WTC11 (cell line): ENCODE data around the gene GLT8D2. TPM values are rescaled to one million over a fixed set of nuclear protein-coding genes. Genes with fewer than 3 reads are reported as not detected.

ENCODE experiments used
- ATAC-seq: fragments of 200-7000 bp; cut with Tn5 transposase; 2 replicates; pipeline ENCODE4 v1.10.0; 2021; ENCODE audit warnings: mild to moderate bottlenecking, moderate library complexity
- CTCF ChIA-PET: fragments of 300-600 bp; sonication (Branson Sonifier 250); formaldehyde crosslinking; loops from one replicate; lab custom pipeline; 2021; ENCODE audit warnings: antibody characterized with exemption; lab: Charles Lee
- POLR2A ChIA-PET: fragments of 350-600 bp; sonication (Branson Sonifier 250); formaldehyde crosslinking; loops from one replicate; lab custom pipeline; 2021; ENCODE audit warnings: antibody characterized with exemption; lab: Charles Lee
- DNase-seq: peaks from one replicate; pipeline ENCODE4 v3.0.0; 2021; ENCODE audit warnings: low spot score
- H3K27ac Mint-ChIP-seq: 2 replicates; pipeline ENCODE4 v1.8.0; 2021; ENCODE audit warnings: mixed read lengths
- H3K27me3 Mint-ChIP-seq: 2 replicates; pipeline ENCODE4 v1.8.0; 2021; ENCODE audit warnings: low read depth, mild to moderate bottlenecking, moderate library complexity, mixed read lengths
- H3K36me3 Mint-ChIP-seq: 2 replicates; pipeline ENCODE4 v1.8.0; 2021; ENCODE audit warnings: mixed read lengths
- H3K4me1 Mint-ChIP-seq: 2 replicates; pipeline ENCODE4 v1.8.0; 2022; ENCODE audit warnings: mixed read lengths
- H3K4me3 Mint-ChIP-seq: 2 replicates; pipeline ENCODE4 v1.8.0; 2021; ENCODE audit warnings: mild to moderate bottlenecking, moderate library complexity, mixed read lengths
- H3K9me3 Mint-ChIP-seq: 2 replicates; pipeline ENCODE4 v1.8.0; 2021; ENCODE audit warnings: mixed read lengths
- FOXJ3 ChIP-seq: sonication (generic); formaldehyde crosslinking; IDR thresholded peaks from 2 replicates; pipeline ENCODE4 v1.9.0; 2021; ENCODE audit warnings: missing genetic modification reagents, mild to moderate bottlenecking, borderline replicate concordance
- GTF2I ChIP-seq: fragments of 250-450 bp; sonication (Bioruptor Pico); conservative IDR thresholded peaks from 2 replicates; pipeline ENCODE4 v1.4.0; 2021; ENCODE audit warnings: mild to moderate bottlenecking
- JUN ChIP-seq: sonication (generic); formaldehyde crosslinking; IDR thresholded peaks from 2 replicates; pipeline ENCODE4 v1.8.0; 2023; ENCODE audit warnings: mild to moderate bottlenecking, missing genetic modification reagents
- MYBL2 ChIP-seq: sonication (generic); formaldehyde crosslinking; IDR thresholded peaks from 2 replicates; pipeline ENCODE4 v1.8.1; 2023; ENCODE audit warnings: mild to moderate bottlenecking, moderate library complexity, missing genetic modification reagents
- OVOL2 ChIP-seq: fragments of 250-450 bp; sonication (Bioruptor Pico); IDR thresholded peaks from 2 replicates; pipeline ENCODE4 v1.9.0; 2021; ENCODE audit warnings: mild to moderate bottlenecking, borderline replicate concordance
- RELA ChIP-seq: sonication (generic); formaldehyde crosslinking; IDR thresholded peaks from 2 replicates; pipeline ENCODE4 v1.8.1; 2022; ENCODE audit warnings: missing genetic modification reagents, mild to moderate bottlenecking, borderline replicate concordance
- SMAD3 ChIP-seq: sonication (generic); formaldehyde crosslinking; IDR thresholded peaks from 2 replicates; pipeline ENCODE4 v1.8.0; 2022; ENCODE audit warnings: missing genetic modification reagents, mild to moderate bottlenecking, borderline replicate concordance
- total RNA-seq: library from RNA; stranded (reverse); gene quantifications from 3 replicates; pipeline ENCODE4 v1.2.3, GENCODE V29; 2021
- TF ChIP-seq, protein P1 (sequence below): sonication (generic); formaldehyde crosslinking; IDR thresholded peaks from 2 replicates; pipeline ENCODE4 v1.8.1; 2023; ENCODE audit warnings: mild to moderate bottlenecking, missing genetic modification reagents, moderate library complexity
- TF ChIP-seq, protein P2 (sequence below): sonication (generic); formaldehyde crosslinking; IDR thresholded peaks from 2 replicates; pipeline ENCODE4 v1.8.0; 2022; ENCODE audit warnings: mild to moderate bottlenecking, missing genetic modification reagents
- TF ChIP-seq, protein P3 (sequence below): fragments of 250-450 bp; sonication (Bioruptor Pico); IDR thresholded peaks from 2 replicates; pipeline ENCODE4 v1.9.0; 2021; ENCODE audit warnings: mild to moderate bottlenecking, borderline replicate concordance
- TF ChIP-seq, protein P4 (sequence below): fragments of 250-450 bp; sonication (Bioruptor Pico); IDR thresholded peaks from 2 replicates; pipeline ENCODE4 v1.9.0; 2021; ENCODE audit warnings: mild to moderate bottlenecking
- TF ChIP-seq, protein P5 (sequence below): fragments of 200-600 bp; IDR thresholded peaks from 2 replicates; pipeline ENCODE4 v1.8.0; 2022; ENCODE audit warnings: antibody characterized with exemption
- TF ChIP-seq, protein P6 (sequence below): sonication (generic); formaldehyde crosslinking; IDR thresholded peaks from 2 replicates; pipeline ENCODE4 v1.8.0; 2022; ENCODE audit warnings: missing genetic modification reagents
- TF ChIP-seq, protein P7 (sequence below): sonication (generic); formaldehyde crosslinking; IDR thresholded peaks from 2 replicates; pipeline ENCODE4 v1.8.1; 2023; ENCODE audit warnings: mild to moderate bottlenecking, missing genetic modification reagents, moderate library complexity
- TF ChIP-seq, protein P8 (sequence below): fragments of 250-450 bp; sonication (Bioruptor Pico); IDR thresholded peaks from 2 replicates; pipeline ENCODE4 v2.1.2; 2022; ENCODE audit warnings: mild to moderate bottlenecking, moderate library complexity

The GLT8D2 gene
- total RNA-seq, 1 experiment from 2014 or later = 4.5 TPM

DNA sequence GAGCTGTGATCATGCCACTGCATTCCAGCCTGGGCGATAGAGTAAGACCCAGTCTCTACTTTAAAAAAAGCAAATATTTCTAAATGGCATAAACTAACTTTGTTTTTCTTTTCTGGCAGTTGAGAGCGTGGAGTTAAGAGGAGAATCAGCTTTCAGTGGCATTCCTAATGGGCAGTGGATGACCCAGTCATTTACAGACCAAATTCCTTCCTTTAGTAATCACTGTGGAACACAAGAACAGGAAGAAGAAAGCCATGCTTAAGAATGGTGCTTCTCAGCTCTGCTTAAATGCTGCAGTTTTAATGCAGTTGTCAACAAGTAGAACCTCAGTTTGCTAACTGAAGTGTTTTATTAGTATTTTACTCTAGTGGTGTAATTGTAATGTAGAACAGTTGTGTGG lies 63.2 kb downstream of the GLT8D2 start (continued):
- TF ChIP-seq, protein P1, sequence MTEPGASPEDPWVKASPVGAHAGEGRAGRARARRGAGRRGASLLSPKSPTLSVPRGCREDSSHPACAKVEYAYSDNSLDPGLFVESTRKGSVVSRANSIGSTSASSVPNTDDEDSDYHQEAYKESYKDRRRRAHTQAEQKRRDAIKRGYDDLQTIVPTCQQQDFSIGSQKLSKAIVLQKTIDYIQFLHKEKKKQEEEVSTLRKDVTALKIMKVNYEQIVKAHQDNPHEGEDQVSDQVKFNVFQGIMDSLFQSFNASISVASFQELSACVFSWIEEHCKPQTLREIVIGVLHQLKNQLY (CRISPR knock-in tag) = no peak
- TF ChIP-seq, protein P2, sequence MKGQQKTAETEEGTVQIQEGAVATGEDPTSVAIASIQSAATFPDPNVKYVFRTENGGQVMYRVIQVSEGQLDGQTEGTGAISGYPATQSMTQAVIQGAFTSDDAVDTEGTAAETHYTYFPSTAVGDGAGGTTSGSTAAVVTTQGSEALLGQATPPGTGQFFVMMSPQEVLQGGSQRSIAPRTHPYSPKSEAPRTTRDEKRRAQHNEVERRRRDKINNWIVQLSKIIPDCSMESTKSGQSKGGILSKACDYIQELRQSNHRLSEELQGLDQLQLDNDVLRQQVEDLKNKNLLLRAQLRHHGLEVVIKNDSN = no peak
- TF ChIP-seq, protein P3, sequence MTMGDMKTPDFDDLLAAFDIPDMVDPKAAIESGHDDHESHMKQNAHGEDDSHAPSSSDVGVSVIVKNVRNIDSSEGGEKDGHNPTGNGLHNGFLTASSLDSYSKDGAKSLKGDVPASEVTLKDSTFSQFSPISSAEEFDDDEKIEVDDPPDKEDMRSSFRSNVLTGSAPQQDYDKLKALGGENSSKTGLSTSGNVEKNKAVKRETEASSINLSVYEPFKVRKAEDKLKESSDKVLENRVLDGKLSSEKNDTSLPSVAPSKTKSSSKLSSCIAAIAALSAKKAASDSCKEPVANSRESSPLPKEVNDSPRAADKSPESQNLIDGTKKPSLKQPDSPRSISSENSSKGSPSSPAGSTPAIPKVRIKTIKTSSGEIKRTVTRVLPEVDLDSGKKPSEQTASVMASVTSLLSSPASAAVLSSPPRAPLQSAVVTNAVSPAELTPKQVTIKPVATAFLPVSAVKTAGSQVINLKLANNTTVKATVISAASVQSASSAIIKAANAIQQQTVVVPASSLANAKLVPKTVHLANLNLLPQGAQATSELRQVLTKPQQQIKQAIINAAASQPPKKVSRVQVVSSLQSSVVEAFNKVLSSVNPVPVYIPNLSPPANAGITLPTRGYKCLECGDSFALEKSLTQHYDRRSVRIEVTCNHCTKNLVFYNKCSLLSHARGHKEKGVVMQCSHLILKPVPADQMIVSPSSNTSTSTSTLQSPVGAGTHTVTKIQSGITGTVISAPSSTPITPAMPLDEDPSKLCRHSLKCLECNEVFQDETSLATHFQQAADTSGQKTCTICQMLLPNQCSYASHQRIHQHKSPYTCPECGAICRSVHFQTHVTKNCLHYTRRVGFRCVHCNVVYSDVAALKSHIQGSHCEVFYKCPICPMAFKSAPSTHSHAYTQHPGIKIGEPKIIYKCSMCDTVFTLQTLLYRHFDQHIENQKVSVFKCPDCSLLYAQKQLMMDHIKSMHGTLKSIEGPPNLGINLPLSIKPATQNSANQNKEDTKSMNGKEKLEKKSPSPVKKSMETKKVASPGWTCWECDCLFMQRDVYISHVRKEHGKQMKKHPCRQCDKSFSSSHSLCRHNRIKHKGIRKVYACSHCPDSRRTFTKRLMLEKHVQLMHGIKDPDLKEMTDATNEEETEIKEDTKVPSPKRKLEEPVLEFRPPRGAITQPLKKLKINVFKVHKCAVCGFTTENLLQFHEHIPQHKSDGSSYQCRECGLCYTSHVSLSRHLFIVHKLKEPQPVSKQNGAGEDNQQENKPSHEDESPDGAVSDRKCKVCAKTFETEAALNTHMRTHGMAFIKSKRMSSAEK (CRISPR knock-in tag) = no peak
- TF ChIP-seq, protein P4, sequence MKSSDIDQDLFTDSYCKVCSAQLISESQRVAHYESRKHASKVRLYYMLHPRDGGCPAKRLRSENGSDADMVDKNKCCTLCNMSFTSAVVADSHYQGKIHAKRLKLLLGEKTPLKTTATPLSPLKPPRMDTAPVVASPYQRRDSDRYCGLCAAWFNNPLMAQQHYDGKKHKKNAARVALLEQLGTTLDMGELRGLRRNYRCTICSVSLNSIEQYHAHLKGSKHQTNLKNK (CRISPR knock-in tag) = no peak
- no peak for TF ChIP-seq OVOL2 (CRISPR knock-in tag)
- TF ChIP-seq, all 79 proteins: peak for 0

DNA sequence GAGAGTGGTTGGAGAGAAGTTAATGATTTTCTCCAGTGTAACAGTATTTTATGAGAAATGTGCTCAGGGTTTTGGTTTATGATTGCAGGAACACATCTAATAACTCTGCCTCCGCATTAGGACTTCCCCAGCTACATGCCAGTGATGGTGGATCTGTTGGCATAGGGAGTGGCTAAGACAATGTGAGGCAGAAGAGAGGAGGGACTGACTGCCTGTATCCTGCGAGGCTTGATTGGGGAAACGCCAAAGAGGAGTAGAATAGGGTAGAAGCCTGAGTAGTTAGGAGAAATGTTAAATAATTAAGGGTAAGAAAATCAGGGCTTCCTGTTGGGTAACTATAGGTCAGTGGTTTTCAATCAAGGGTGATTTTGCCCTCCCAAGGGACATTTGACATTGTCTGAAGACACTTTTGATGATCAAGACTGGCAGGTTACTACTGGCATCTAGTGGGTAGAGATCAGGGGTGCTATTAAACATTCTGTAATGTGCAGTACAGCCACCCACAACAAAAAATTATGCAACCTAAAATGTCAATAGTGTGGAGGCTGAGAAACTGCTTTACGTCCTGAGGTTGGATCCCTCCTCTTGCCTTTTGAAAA lies 71.5 kb downstream of the GLT8D2 start:
- ATAC-seq = no peak
- H3K36me3 Mint-ChIP-seq = peaks cover 74% of the 10 kb centered on the region
- TF ChIP-seq, protein P5, sequence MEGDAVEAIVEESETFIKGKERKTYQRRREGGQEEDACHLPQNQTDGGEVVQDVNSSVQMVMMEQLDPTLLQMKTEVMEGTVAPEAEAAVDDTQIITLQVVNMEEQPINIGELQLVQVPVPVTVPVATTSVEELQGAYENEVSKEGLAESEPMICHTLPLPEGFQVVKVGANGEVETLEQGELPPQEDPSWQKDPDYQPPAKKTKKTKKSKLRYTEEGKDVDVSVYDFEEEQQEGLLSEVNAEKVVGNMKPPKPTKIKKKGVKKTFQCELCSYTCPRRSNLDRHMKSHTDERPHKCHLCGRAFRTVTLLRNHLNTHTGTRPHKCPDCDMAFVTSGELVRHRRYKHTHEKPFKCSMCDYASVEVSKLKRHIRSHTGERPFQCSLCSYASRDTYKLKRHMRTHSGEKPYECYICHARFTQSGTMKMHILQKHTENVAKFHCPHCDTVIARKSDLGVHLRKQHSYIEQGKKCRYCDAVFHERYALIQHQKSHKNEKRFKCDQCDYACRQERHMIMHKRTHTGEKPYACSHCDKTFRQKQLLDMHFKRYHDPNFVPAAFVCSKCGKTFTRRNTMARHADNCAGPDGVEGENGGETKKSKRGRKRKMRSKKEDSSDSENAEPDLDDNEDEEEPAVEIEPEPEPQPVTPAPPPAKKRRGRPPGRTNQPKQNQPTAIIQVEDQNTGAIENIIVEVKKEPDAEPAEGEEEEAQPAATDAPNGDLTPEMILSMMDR = no peak
- TF ChIP-seq, protein P6, sequence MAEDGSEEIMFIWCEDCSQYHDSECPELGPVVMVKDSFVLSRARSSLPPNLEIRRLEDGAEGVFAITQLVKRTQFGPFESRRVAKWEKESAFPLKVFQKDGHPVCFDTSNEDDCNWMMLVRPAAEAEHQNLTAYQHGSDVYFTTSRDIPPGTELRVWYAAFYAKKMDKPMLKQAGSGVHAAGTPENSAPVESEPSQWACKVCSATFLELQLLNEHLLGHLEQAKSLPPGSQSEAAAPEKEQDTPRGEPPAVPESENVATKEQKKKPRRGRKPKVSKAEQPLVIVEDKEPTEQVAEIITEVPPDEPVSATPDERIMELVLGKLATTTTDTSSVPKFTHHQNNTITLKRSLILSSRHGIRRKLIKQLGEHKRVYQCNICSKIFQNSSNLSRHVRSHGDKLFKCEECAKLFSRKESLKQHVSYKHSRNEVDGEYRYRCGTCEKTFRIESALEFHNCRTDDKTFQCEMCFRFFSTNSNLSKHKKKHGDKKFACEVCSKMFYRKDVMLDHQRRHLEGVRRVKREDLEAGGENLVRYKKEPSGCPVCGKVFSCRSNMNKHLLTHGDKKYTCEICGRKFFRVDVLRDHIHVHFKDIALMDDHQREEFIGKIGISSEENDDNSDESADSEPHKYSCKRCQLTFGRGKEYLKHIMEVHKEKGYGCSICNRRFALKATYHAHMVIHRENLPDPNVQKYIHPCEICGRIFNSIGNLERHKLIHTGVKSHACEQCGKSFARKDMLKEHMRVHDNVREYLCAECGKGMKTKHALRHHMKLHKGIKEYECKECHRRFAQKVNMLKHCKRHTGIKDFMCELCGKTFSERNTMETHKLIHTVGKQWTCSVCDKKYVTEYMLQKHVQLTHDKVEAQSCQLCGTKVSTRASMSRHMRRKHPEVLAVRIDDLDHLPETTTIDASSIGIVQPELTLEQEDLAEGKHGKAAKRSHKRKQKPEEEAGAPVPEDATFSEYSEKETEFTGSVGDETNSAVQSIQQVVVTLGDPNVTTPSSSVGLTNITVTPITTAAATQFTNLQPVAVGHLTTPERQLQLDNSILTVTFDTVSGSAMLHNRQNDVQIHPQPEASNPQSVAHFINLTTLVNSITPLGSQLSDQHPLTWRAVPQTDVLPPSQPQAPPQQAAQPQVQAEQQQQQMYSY (CRISPR knock-in tag) = no peak
- TF ChIP-seq JUN (CRISPR knock-in tag) (no peak), GTF2I (CRISPR knock-in tag) (no peak), SMAD3 (CRISPR knock-in tag) (no peak), OVOL2 (CRISPR knock-in tag) (no peak), FOXJ3 (CRISPR knock-in tag) (no peak), RELA (no peak), MYBL2 (CRISPR knock-in tag) (no peak)
- TF ChIP-seq, protein P7, sequence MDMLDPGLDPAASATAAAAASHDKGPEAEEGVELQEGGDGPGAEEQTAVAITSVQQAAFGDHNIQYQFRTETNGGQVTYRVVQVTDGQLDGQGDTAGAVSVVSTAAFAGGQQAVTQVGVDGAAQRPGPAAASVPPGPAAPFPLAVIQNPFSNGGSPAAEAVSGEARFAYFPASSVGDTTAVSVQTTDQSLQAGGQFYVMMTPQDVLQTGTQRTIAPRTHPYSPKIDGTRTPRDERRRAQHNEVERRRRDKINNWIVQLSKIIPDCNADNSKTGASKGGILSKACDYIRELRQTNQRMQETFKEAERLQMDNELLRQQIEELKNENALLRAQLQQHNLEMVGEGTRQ (CRISPR knock-in tag) = no peak
- TF ChIP-seq, protein P1 (CRISPR knock-in tag) = no peak
- TF ChIP-seq, protein P8, sequence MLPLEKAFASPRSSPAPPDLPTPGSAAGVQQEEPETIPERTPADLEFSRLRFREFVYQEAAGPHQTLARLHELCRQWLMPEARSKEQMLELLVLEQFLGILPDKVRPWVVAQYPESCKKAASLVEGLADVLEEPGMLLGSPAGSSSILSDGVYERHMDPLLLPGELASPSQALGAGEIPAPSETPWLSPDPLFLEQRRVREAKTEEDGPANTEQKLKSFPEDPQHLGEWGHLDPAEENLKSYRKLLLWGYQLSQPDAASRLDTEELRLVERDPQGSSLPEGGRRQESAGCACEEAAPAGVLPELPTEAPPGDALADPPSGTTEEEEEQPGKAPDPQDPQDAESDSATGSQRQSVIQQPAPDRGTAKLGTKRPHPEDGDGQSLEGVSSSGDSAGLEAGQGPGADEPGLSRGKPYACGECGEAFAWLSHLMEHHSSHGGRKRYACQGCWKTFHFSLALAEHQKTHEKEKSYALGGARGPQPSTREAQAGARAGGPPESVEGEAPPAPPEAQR (CRISPR knock-in tag) = no peak

More for the DNA sequence above, 71.5 kb downstream of the GLT8D2 start:
- POLR2A ChIA-PET = no interaction called here
- no peak overlapping the region for H3K4me3 Mint-ChIP-seq
- H3K27ac Mint-ChIP-seq = no peak overlapping the region
- no peaks in the 10 kb centered on the region for H3K4me1 Mint-ChIP-seq
- CTCF ChIA-PET = no interaction called here
- no peak for DNase-seq
- no peaks in the 10 kb centered on the region for H3K27me3 Mint-ChIP-seq
- no peaks in the 10 kb centered on the region for H3K9me3 Mint-ChIP-seq
